SU-DHL-6 (cell line): ENCODE results near the gene MCHR1.

Experiments used
- H2AFZ ChIP-seq: fragments of 200-600 bp; sonication (generic); 2 replicates; pipeline ENCODE4 v1.6.1; 2014; ENCODE audit warnings: low read depth, mild to moderate bottlenecking, moderate library complexity, mixed read lengths, antibody characterized with exemption, low read length; ENCODE audit not compliant: severe bottlenecking
- H3F3A ChIP-seq: fragments of 200-600 bp; shearing (Covaris generic); 2 replicates; pipeline ENCODE4 v1.6.0; 2016; ENCODE audit warnings: antibody characterized with exemption, mild to moderate bottlenecking; ENCODE audit not compliant: insufficient read depth
- H3K27ac ChIP-seq: fragments of 200-600 bp; sonication (generic); 2 replicates; pipeline ENCODE4 v1.5.1; 2016; ENCODE audit warnings: low read depth, mild to moderate bottlenecking, low read length, moderate library complexity, mixed read lengths
- H3K27me3 ChIP-seq: fragments of 200-600 bp; sonication (generic), shearing (Covaris generic); 2 replicates; pipeline ENCODE4 v1.6.0; 2014; ENCODE audit warnings: mild to moderate bottlenecking, low read length
- H3K36me3 ChIP-seq: fragments of 200-600 bp; sonication (generic); 2 replicates; pipeline ENCODE4 v1.6.1; 2014; ENCODE audit warnings: mild to moderate bottlenecking, low read length, mixed read lengths
- H3K4me2 ChIP-seq: fragments of 300-600, 200-600 bp; shearing (Covaris generic), sonication (generic); 2 replicates; pipeline ENCODE4 v1.6.0; 2014; ENCODE audit warnings: low read length, low read depth, mild to moderate bottlenecking; ENCODE audit not compliant: poor library complexity, severe bottlenecking
- H3K4me3 ChIP-seq: fragments of 200-600 bp; sonication (generic); 2 replicates; pipeline ENCODE4 v1.5.1; 2014; ENCODE audit warnings: antibody characterized with exemption, low read length, mild to moderate bottlenecking, mixed read lengths; ENCODE audit not compliant: insufficient read depth, poor library complexity, severe bottlenecking
- H3K79me2 ChIP-seq: fragments of 200-600 bp; sonication (generic); 2 replicates; pipeline ENCODE4 v1.6.1; 2014; ENCODE audit warnings: mild to moderate bottlenecking, low read length, moderate library complexity; ENCODE audit not compliant: insufficient read depth
- H3K9ac ChIP-seq: fragments of 200-600 bp; sonication (generic); 2 replicates; pipeline ENCODE4 v1.7.0; 2014; ENCODE audit warnings: mild to moderate bottlenecking, low read length
- H3K9me2 ChIP-seq: fragments of 200-600 bp; sonication (generic); replicated peaks from 2 replicates; pipeline ENCODE4 v1.6.1; 2014; ENCODE audit warnings: low read length; ENCODE audit not compliant: insufficient read depth
- H3K9me3 ChIP-seq: fragments of 200-600 bp; sonication (generic); 2 replicates; pipeline ENCODE4 v1.6.1; 2014; ENCODE audit warnings: low read length, mixed read lengths; ENCODE audit not compliant: insufficient read depth
- H4K20me1 ChIP-seq: fragments of 200-600 bp; sonication (generic); 2 replicates; pipeline ENCODE4 v1.6.1; 2014; ENCODE audit warnings: low read depth, mild to moderate bottlenecking, antibody characterized with exemption, low read length, moderate library complexity, mixed read lengths
- EZH2phosphoT487 ChIP-seq: fragments of 200-600 bp; sonication (generic), shearing (Covaris generic); conservative IDR thresholded peaks from 2 replicates; pipeline ENCODE4 v1.6.1; 2018; ENCODE audit warnings: mild to moderate bottlenecking, antibody characterized with exemption, low read length, moderate library complexity, mixed read lengths
- TF ChIP-seq, protein P1 (sequence below): fragments of 200-600 bp; sonication (generic); IDR thresholded peaks from one replicate; pipeline ENCODE4 v1.5.1; 2017; ENCODE audit warnings: antibody characterized with exemption, mild to moderate bottlenecking, low read length, moderate library complexity; ENCODE audit not compliant: insufficient read depth, poor library complexity, severe bottlenecking

MCHR1 gene

DNA sequence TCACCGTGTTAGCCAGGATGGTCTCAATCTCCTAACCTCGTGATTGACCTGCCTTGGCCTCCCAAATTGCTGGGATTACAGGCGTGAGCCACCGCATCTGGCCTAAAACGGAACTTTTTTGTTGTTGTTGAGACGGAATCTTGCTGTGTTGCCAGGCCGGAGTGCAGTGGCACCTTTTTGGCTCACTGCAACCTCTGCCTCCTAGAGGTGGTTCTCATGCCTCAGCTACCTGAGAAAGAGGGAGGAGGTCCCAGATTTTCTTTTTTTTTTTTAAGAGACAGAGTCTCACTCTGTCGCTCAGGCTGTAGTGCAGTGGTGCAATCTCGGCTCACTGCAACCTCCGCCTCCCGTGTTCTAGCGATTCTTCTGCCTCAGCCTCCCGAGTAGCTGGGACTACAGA is 7.9 kb upstream of the MCHR1 start:
- no peaks in the 10 kb centered on the region for H3K9me3 ChIP-seq
- H2AFZ ChIP-seq = no peak overlapping the region
- no peak overlapping the region for H3K27ac ChIP-seq
- no peaks in the 10 kb centered on the region for H3K79me2 ChIP-seq
- TF ChIP-seq, protein P1, sequence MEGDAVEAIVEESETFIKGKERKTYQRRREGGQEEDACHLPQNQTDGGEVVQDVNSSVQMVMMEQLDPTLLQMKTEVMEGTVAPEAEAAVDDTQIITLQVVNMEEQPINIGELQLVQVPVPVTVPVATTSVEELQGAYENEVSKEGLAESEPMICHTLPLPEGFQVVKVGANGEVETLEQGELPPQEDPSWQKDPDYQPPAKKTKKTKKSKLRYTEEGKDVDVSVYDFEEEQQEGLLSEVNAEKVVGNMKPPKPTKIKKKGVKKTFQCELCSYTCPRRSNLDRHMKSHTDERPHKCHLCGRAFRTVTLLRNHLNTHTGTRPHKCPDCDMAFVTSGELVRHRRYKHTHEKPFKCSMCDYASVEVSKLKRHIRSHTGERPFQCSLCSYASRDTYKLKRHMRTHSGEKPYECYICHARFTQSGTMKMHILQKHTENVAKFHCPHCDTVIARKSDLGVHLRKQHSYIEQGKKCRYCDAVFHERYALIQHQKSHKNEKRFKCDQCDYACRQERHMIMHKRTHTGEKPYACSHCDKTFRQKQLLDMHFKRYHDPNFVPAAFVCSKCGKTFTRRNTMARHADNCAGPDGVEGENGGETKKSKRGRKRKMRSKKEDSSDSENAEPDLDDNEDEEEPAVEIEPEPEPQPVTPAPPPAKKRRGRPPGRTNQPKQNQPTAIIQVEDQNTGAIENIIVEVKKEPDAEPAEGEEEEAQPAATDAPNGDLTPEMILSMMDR = no peak
- TF ChIP-seq EZH2phosphoT487 = no peak
- H3F3A ChIP-seq = no peaks in the 10 kb centered on the region
- H3K4me3 ChIP-seq = no peak overlapping the region
- no peak overlapping the region for H3K4me2 ChIP-seq
- H4K20me1 ChIP-seq = no peaks in the 10 kb centered on the region
- H3K36me3 ChIP-seq = no peaks in the 10 kb centered on the region
- H3K9ac ChIP-seq = no peak overlapping the region
- no peaks in the 10 kb centered on the region for H3K9me2 ChIP-seq
- H3K27me3 ChIP-seq = no peaks in the 10 kb centered on the region

GRCh38 chr22:40671796-40672360 is 7.4 kb upstream of the MCHR1 start:
- no peak overlapping the region for H3K27ac ChIP-seq
- TF ChIP-seq EZH2phosphoT487 = no peak
- TF ChIP-seq, protein P1 = no peak

DNA sequence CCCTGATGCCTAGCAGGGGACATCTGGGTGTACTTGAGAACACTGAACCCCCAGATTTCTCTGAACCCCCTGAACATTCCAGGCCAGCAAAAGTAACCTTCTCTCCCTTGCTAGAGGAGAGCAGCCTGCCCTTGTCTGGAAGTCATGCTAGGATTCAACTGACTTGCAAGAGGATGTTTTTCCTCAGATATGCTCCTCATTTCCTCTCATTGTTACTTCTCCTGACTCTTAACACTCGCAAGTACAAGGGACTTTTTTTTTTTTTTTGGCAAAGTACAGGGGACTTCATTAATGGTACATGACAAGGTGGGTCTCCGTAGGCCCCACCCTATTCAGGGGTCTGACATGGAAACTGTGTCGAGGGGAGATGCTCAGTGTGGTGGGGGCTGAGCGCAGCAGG is 6.3 kb upstream of the MCHR1 start:
- Histone ChIP-seq H3K9me3 (no peaks in the 10 kb centered on the region), H3K4me3 (no peak overlapping the region), H3F3A (no peaks in the 10 kb centered on the region), H3K9ac (no peak overlapping the region), H4K20me1 (no peaks in the 10 kb centered on the region), H3K27ac (no peak overlapping the region), H3K36me3 (no peaks in the 10 kb centered on the region), H2AFZ (no peak overlapping the region), H3K79me2 (no peaks in the 10 kb centered on the region), H3K27me3 (no peaks in the 10 kb centered on the region), H3K4me2 (no peak overlapping the region), H3K9me2 (no peaks in the 10 kb centered on the region)
- TF ChIP-seq, protein P1 = no peak
- no peak for TF ChIP-seq EZH2phosphoT487

More at GRCh38 chr22:40671796-40672360, 7.4 kb upstream of the MCHR1 start:
- H3K9me3 ChIP-seq = no peaks in the 10 kb centered on the region
- no peak overlapping the region for H3K4me3 ChIP-seq
- H3F3A ChIP-seq = no peaks in the 10 kb centered on the region
- H3K4me2 ChIP-seq = no peak overlapping the region
- H3K36me3 ChIP-seq = no peaks in the 10 kb centered on the region
- no peaks in the 10 kb centered on the region for H4K20me1 ChIP-seq
- no peaks in the 10 kb centered on the region for H3K27me3 ChIP-seq
- no peaks in the 10 kb centered on the region for H3K79me2 ChIP-seq
- no peaks in the 10 kb centered on the region for H3K9me2 ChIP-seq
- no peak overlapping the region for H2AFZ ChIP-seq
- H3K9ac ChIP-seq = no peak overlapping the region
